Colonic mucosa (tissue), 4 donors: ENCODE results near the gene HS3ST3A1. TPM values are rescaled to one million over a fixed set of nuclear protein-coding genes. Genes with fewer than 3 reads are reported as not detected.
"Not testable (repeated sequence)": the region's sequence is repeated elsewhere in the genome, so short reads cannot be mapped to it uniquely, and the experiment has no call there.

Experiments
- DNase-seq: peaks from one replicate; pipeline ENCODE4 v3.0.0-alpha.2; 2020
- H3K27ac ChIP-seq: fragments of 200-600 bp; one replicate; pipeline ENCODE4 v1.8.0; 2021
- H3K27me3 ChIP-seq: fragments of 200-600 bp; one replicate; pipeline ENCODE4 v1.8.0; 2021
- H3K36me3 ChIP-seq: fragments of 200-600 bp; one replicate; pipeline ENCODE4 v1.8.0; 2021
- H3K4me1 ChIP-seq: fragments of 200-600 bp; one replicate; pipeline ENCODE4 v1.8.0; 2021; ENCODE audit warnings: mild to moderate bottlenecking
- H3K4me3 ChIP-seq: fragments of 200-600 bp; one replicate; pipeline ENCODE4 v1.8.0; 2021
- H3K9ac ChIP-seq, 2 donors: one replicate each; pipeline ENCODE4 v1.7.0; 2013; ENCODE audit warnings: control low read depth in 2 of 2, low read depth in 2 of 2, low read length in 2 of 2
- H3K9me3 ChIP-seq: fragments of 200-600 bp; one replicate; pipeline ENCODE4 v1.8.0; 2021
- intact Hi-C: fragments of 100-400 bp; cut with DNase I; formaldehyde crosslinking; loops from one replicate; pipeline ENCODE4 v1.14.1; 2022
- total RNA-seq, 2 donors: library from RNA; stranded (reverse); fragmentation: NEBNext Ultra II Directional in 1 of 2; extraction: Animal tissue kit (Norgen Biotek cat#: 25700) in 1 of 2; gene quantifications; one replicate each; pipeline ENCODE4 v1.2.1, GENCODE V29; 2021
- TF ChIP-seq, protein P1 (sequence below): fragments of 200-600 bp; IDR thresholded peaks from one replicate; pipeline ENCODE4 v1.8.0; 2022; ENCODE audit warnings: antibody characterized with exemption, mild to moderate bottlenecking
- donor health status: healthy.
- donor health status: DM: no; HTN: no; CAD: no.
- donor health status: DM: no; HTN: no; CAD: no.

HS3ST3A1 gene
- total RNA-seq, 2 donors from 2014 or later = 0.48 to 0.91 TPM

DNA sequence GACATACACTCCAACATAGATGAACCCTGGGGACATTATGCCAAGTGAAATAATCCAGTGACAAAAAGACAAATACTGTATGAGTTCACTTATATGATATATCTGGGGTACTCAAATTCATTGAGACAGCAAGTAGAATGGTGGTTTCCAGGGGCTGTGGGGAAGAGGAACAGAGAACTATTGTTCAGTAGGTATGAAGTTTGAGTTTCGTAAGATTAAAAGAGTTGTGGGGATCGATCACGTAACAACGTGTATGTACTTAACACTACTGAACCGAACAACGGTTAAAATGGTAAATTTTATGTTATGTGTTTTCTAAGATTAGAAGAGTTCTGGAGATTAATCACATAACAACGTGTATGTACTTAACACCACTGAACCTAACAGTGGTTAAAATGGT lies 100.8 kb downstream of the HS3ST3A1 start:
- intact Hi-C loops = no loop called here
- Histone ChIP-seq H3K27ac (no peak overlapping the region), H3K9ac (no peak overlapping the region), H3K27me3 (no peaks in the 10 kb centered on the region), H3K4me3 (no peak overlapping the region), H3K36me3 (no peaks in the 10 kb centered on the region), H3K9me3 (no peaks in the 10 kb centered on the region), H3K4me1 (no peaks in the 10 kb centered on the region)
- DNase-seq = no peak
- TF ChIP-seq, protein P1, sequence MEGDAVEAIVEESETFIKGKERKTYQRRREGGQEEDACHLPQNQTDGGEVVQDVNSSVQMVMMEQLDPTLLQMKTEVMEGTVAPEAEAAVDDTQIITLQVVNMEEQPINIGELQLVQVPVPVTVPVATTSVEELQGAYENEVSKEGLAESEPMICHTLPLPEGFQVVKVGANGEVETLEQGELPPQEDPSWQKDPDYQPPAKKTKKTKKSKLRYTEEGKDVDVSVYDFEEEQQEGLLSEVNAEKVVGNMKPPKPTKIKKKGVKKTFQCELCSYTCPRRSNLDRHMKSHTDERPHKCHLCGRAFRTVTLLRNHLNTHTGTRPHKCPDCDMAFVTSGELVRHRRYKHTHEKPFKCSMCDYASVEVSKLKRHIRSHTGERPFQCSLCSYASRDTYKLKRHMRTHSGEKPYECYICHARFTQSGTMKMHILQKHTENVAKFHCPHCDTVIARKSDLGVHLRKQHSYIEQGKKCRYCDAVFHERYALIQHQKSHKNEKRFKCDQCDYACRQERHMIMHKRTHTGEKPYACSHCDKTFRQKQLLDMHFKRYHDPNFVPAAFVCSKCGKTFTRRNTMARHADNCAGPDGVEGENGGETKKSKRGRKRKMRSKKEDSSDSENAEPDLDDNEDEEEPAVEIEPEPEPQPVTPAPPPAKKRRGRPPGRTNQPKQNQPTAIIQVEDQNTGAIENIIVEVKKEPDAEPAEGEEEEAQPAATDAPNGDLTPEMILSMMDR = no peak

DNA sequence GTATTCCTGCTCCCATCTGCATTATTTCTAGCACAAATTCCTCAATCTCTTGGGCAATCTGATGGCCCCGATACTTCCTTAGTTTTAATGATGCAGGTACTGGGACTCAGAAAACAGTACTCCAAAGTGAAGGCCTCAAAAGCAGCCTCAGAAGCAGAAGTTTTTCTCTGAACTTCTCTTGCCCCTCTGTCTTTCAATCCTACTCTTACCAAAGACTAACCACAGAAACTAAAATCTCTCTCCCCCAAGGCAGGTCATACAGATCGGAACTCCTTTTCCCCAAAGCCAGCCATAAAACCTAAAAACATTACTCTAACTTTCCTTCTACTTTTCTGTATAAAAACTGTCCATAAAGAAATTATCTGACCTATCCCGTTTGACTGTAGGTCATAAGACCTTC lies 103.5 kb downstream of the HS3ST3A1 start:
- Histone ChIP-seq H3K9me3 (no peaks in the 10 kb centered on the region), H3K27me3 (no peaks in the 10 kb centered on the region), H3K4me1 (no peaks in the 10 kb centered on the region), H3K27ac (no peak overlapping the region), H3K9ac (no peak overlapping the region), H3K36me3 (no peaks in the 10 kb centered on the region), H3K4me3 (no peak overlapping the region)
- TF ChIP-seq, protein P1 = no peak
- DNase-seq = no peak
- intact Hi-C loops = no loop called here

DNA sequence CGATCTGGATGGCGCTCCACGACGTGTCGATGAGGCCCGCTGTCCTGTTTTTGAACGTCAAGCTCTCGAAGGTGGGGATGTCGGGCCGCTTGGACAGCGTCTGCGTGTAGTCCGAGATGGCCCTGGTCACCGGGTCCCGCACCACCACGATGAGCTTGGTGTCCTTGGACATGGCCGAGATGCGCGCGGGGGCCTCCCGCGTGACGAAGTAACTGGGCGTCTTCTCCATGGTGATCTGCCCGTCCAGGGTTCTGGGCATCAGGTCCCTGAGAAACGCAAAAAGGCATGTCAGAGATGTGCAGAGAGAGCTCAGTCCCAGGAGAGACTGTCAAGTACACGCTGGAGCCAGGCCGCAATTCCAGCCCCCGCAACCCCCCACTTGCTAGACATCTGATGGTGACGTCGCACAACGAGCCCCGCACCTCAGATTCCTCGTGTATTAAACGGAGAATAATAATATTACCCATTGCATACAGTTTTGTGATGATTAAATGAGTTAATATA lies 105.1 kb downstream of the HS3ST3A1 start:
- intact Hi-C loops, H3K9me3 ChIP-seq, H3K27ac ChIP-seq, H3K4me1 ChIP-seq, H3K36me3 ChIP-seq, DNase-seq, H3K4me3 ChIP-seq, H3K9ac ChIP-seq, H3K27me3 ChIP-seq: not testable (repeated sequence)

DNA sequence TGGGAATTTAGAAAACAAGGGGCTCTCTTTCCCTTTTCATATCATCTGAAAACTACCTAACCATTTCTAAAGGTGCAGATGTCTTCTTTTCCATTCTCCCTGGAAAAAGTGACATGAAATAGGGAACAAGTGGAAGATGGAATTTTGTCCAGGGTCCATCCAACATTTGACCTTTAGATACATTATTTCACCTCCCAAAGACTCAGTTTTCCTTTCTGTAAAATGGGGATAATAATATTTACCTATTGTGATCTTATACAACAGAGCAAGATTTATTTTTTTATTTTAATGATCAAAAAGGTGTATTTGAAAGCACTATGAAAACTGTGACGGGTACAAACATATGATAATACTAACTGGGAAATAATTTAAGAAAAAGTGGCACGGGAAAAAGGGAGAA lies 106.3 kb downstream of the HS3ST3A1 start:
- intact Hi-C loops = no loop called here
- TF ChIP-seq, protein P1 = no peak

DNA sequence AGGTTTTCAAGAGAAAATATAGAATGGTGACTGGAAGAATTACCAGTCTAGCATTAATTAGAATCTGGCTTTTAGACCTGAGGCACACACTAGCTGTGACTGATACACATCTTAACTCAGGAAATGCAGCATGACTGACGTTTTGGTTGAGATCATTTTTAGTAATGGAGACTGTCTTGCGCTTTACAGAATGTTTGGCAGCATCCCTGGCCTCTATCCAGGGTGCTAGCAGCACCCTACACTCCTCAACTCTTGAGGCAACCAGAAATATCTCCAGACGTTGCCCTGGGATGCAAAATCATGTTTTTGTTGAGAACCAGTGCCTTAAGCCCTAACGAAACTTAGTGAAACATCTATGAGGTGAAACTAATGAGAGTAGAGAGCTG lies 109.0 kb downstream of the HS3ST3A1 start:
- no peak overlapping the region for H3K9ac ChIP-seq
- no peaks in the 10 kb centered on the region for H3K36me3 ChIP-seq

More for the DNA sequence above, 106.3 kb downstream of the HS3ST3A1 start:
- Histone ChIP-seq H3K4me1 (no peaks in the 10 kb centered on the region), H3K27me3 (no peaks in the 10 kb centered on the region), H3K9ac (no peak overlapping the region), H3K36me3 (no peaks in the 10 kb centered on the region), H3K4me3 (no peak overlapping the region), H3K27ac (no peak overlapping the region), H3K9me3 (no peaks in the 10 kb centered on the region)
- DNase-seq = no peak

More for the DNA sequence above, 109.0 kb downstream of the HS3ST3A1 start:
- Histone ChIP-seq H3K9me3 (no peaks in the 10 kb centered on the region), H3K27ac (no peak overlapping the region), H3K4me1 (no peaks in the 10 kb centered on the region), H3K4me3 (no peak overlapping the region), H3K27me3 (no peaks in the 10 kb centered on the region)
- intact Hi-C loops = no loop called here
- no peak for DNase-seq
- TF ChIP-seq, protein P1 = no peak
